Measurements from ENCODE around the gene ATOH7. TPM values are rescaled to one million over a fixed set of nuclear protein-coding genes. Genes with fewer than 3 reads are reported as not detected.
"Not testable (repeated sequence)": the region's sequence is repeated elsewhere in the genome, so short reads cannot be mapped to it uniquely, and the experiment has no call there.

The ATOH7 gene
- total RNA-seq, 3 donors from 2014 or later: 0.64 TPM; not detected in 2

- intact Hi-C loops (cut with DNase I; ENCODE audit: low total_unique reads): no loop called here
- no peak overlapping the region for H3K4me3 ChIP-seq
These were observed 19.1 kb downstream of the ATOH7 start for GRCh38 chr10:68212721-68213352.

GRCh38 chr10:68211669-68212068 is 20.2 kb downstream of the ATOH7 start:
- DNase-seq (ENCODE audit: low spot score in 2 of 2): no peak
- Histone ChIP-seq H3K36me3 (no peaks in the 10 kb centered on the region), H3K9me3 (no peaks in the 10 kb centered on the region), H3K27ac (no peak overlapping the region), H3K4me1 (no peaks in the 10 kb centered on the region), H3K4me3 (no peak overlapping the region), H3K27me3 (no peaks in the 10 kb centered on the region)
- intact Hi-C loops (cut with DNase I; ENCODE audit: low total_unique reads): no loop called here
- TF ChIP-seq CTCF (IDR thresholded peaks at IDR 0.05) (no peak), POLR2AphosphoS5 (IDR thresholded peaks at IDR 0.05) (no peak), POLR2A (IDR thresholded peaks at IDR 0.05) (no peak)

More at GRCh38 chr10:68212721-68213352, 19.1 kb downstream of the ATOH7 start:
- Histone ChIP-seq H3K27ac (no peak overlapping the region), H3K27me3 (no peaks in the 10 kb centered on the region), H3K4me1 (no peaks in the 10 kb centered on the region), H3K36me3 (no peaks in the 10 kb centered on the region), H3K9me3 (no peaks in the 10 kb centered on the region)
- TF ChIP-seq CTCF (IDR thresholded peaks at IDR 0.05) (peak; percentile 28 to 48 (median 33)), POLR2AphosphoS5 (IDR thresholded peaks at IDR 0.05) (no peak)
- no peak for DNase-seq (ENCODE audit: low spot score in 2 of 2)

- no peak for DNase-seq (ENCODE audit: low spot score in 2 of 2)
- no peak overlapping the region for H3K4me3 ChIP-seq
- intact Hi-C loops (cut with DNase I; ENCODE audit: low total_unique reads): no loop called here
- H3K4me1 ChIP-seq: no peaks in the 10 kb centered on the region
- H3K27ac ChIP-seq: no peak overlapping the region
- no peaks in the 10 kb centered on the region for H3K27me3 ChIP-seq
- TF ChIP-seq CTCF (IDR thresholded peaks at IDR 0.05): peak in 1 of 3 donors; percentile 9
- TF ChIP-seq POLR2A (IDR thresholded peaks at IDR 0.05): no peak
- H3K9me3 ChIP-seq: no peaks in the 10 kb centered on the region
- H3K36me3 ChIP-seq: no peaks in the 10 kb centered on the region
These were observed 23.4 kb downstream of the ATOH7 start for GRCh38 chr10:68208424-68209042.

- intact Hi-C loops (cut with DNase I; ENCODE audit: low total_unique reads): no loop called here
- Histone ChIP-seq H3K9me3 (no peaks in the 10 kb centered on the region), H3K4me1 (no peaks in the 10 kb centered on the region), H3K4me3 (no peak overlapping the region), H3K36me3 (no peaks in the 10 kb centered on the region), H3K27me3 (no peaks in the 10 kb centered on the region), H3K27ac (no peak overlapping the region)
- TF ChIP-seq POLR2AphosphoS5 (IDR thresholded peaks at IDR 0.05) (no peak), POLR2A (IDR thresholded peaks at IDR 0.05) (no peak), CTCF (IDR thresholded peaks at IDR 0.05) (no peak)
- DNase-seq (ENCODE audit: low spot score in 2 of 2): no peak
These were observed 29.0 kb downstream of the ATOH7 start for GRCh38 chr10:68202960-68203353.

- intact Hi-C loops (cut with DNase I; ENCODE audit: low total_unique reads): no loop called here
These were observed 35.2 kb downstream of the ATOH7 start for GRCh38 chr10:68196701-68197100.

GRCh38 chr10:68195776-68196175 is 36.1 kb downstream of the ATOH7 start:
- H3K4me1 ChIP-seq; H3K9me3 ChIP-seq; H3K27ac ChIP-seq; H3K27me3 ChIP-seq; H3K36me3 ChIP-seq; intact Hi-C loops (cut with DNase I; ENCODE audit: low total_unique reads); DNase-seq (ENCODE audit: low spot score in 2 of 2); H3K4me3 ChIP-seq: not testable (repeated sequence)

More at GRCh38 chr10:68196701-68197100, 35.2 kb downstream of the ATOH7 start:
- no peaks in the 10 kb centered on the region for H3K27me3 ChIP-seq
- no peak for DNase-seq (ENCODE audit: low spot score in 2 of 2)
- no peaks in the 10 kb centered on the region for H3K4me1 ChIP-seq
- H3K4me3 ChIP-seq: no peak overlapping the region
- TF ChIP-seq POLR2A (IDR thresholded peaks at IDR 0.05) (no peak), POLR2AphosphoS5 (IDR thresholded peaks at IDR 0.05) (no peak)
- no peaks in the 10 kb centered on the region for H3K9me3 ChIP-seq
- H3K27ac ChIP-seq: no peak overlapping the region
- no peaks in the 10 kb centered on the region for H3K36me3 ChIP-seq

Data from breast epithelium (tissue), 4 donors.